SIG-M5 treated with dmso at 0.1 percent for 504 hours (cell line): ENCODE data around the gene NGB.

Experiments
- DNase-seq: peaks from one replicate; lab custom pipeline; 2025; ENCODE audit not compliant: unreplicated experiment; lab: John Stamatoyannopoulos, UW

Gene NGB

DNA sequence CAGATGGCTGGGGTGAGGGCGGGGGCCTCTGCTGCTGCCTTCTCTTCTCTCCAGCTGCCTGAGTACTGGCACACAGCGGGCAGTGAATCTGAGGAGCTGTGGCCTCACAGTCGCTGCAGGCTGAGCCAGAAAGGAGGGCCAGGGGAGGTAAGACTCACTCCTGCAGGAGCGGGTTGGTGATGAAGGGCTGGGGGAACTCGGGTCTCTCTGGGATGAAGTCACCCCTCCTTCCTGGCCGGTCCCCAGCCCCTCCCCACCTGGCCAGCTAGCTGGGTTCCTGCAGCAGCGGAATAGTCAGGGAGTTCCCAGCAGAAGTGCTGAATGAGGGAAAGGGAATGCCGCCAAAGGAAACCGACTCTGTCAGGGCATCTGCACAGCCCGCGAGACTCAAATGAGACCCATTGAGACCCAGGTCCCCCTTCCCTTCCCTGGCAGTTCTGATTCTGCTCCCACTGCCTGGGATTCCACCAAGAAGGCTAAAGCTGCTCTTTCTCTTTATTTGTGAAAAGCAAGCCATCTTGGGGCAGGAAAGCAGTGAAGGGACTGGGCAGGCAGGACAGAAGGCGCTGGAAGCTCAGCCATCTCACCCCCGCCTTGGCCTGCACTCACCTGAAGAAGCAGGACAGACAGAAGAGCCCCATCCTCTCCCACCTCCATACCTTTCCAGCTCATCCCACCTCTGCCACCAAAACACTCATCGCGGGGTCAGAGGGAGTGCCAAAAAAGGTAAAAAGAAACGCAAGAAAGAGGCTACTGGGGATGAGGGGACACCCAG lies 5.3 kb downstream of the NGB start:
- DNase-seq, result no peak

- no peak for DNase-seq
Observed at GRCh38 chr14:77265187-77265515, 5.9 kb downstream of the NGB start.

DNA sequence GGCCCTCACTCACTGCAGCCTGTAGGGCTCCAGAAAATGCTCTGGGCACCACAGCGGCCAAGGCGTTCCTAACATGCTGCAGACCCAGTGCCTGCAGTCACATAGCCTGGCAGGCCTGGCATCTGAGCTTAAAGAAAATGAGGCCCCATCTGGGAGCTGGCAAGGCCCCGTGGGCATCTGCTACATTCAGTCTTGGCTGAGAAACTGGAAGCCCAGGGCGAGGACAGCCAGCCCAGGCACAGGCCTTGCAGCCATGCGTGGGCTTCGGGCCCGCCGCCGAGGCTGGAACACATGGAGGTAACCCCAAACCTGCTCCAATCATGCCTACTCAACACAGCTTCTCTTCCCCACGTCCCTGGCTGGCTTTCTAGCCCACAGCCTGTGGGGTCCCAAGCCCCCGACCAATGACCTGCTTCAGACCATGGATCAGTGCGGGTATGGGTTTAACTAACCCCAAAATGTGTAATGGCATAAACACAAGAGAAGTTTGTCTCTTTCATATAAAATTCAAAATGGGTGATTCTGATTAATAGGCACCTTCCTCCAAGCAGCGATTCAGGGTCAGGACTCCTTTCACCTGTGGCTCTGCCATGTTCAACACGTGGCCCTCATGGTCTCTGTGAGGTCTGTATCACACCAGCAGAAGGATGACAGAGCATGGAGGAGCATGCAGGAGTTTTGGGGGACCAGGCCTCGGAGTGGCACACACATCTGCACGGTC lies 6.4 kb downstream of the NGB start:
- no peak for DNase-seq

DNA sequence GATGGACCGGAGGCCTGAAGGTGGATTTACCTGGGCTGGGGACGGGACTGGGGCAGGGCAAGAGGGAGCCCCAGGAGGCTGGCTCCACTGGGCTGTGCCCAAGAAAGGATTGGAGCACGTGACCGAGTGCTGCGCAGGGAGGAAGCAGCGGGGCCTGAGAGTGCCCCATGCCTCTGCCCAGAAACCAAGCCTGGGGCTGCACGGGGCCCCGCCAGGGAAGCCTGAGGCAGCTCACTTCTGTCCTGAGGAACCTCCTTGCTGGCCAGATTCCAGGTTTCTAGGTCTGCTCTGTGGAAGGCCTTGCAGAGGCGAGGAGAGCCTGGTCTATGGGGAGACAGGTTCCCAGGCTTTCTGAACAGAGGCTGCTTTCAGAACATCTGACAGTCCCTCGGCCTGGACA lies 10.4 kb downstream of the NGB start:
- DNase-seq, result no peak

DNA sequence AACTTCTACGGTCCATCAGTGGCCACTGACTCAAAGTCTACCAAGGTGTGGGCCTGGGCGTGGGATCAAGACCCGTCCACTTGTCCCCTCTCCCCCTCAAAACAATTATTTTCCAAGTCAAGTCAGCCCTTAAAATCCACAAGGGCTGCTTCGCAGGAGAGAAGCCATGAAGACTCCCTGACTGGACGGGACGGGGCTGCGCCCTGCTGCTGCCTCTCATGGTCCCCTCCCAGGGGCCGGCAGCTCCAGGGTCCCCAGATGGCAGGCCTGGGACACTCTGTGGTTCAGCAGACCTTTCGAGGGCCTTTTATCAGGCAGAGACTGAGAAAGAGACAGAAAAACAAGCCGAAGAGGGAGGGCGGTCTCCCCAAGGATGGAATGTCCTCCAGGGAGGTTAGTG lies 10.8 kb downstream of the NGB start:
- DNase-seq, result no peak

DNA sequence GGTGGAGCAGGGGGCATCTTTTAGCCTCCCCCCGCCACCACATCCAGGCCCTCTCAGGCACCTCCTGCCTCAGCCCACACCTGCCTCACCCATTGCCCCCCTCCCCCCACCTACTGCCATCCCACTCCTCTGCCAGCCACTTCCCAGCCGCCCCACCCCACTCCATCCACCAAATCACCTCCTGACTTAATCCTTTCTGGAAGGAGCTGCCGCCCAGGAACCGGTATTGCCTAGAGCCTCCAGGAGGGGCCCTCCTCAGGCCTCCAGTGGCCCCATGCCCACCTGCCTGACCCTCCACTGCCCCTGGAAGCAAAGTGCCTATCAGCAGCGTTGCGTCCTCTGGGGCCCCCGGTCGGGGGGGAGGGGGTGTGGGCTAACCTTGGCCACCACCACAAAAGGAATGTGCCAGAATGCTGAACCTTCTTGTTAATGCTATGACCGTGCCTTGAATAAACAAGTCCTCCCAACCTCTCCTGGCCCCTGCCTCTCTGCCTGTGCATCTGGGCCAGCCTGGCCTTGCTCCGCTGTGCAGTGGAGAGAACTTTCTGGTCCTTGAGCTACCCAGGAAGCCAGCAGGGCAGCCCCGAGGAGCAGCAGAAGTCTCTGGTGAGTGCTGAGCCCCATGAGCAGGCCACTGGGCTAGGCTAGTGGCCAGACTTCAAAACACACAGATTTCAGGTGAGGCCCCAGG lies 11.8 kb downstream of the NGB start:
- DNase-seq, result no peak

GRCh38 chr14:77258566-77258965 lies 12.4 kb downstream of the NGB start:
- no peak for DNase-seq

- no peak for DNase-seq
Observed at GRCh38 chr14:77257700-77258099, 13.3 kb downstream of the NGB start.

DNA sequence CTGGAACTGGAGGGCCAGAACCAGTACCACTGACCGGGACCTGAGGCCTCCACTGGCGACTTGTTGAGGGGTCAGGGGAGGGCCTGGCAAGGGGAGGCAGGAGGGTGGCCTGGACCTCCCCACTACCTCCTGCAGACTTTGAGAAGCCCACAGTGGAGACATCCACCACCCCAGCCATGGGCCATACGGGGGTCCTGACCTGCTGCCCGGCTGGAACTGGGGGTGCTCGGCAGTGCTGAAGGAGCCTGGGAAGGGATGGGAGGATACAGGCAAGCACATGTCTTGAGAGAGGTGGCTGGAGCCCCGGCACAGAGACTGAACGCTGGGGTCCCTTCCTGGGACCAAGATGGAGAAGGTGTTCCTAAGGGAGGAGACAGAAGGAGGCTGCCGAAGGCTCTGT lies 14.3 kb downstream of the NGB start:
- DNase-seq, result no peak

DNA sequence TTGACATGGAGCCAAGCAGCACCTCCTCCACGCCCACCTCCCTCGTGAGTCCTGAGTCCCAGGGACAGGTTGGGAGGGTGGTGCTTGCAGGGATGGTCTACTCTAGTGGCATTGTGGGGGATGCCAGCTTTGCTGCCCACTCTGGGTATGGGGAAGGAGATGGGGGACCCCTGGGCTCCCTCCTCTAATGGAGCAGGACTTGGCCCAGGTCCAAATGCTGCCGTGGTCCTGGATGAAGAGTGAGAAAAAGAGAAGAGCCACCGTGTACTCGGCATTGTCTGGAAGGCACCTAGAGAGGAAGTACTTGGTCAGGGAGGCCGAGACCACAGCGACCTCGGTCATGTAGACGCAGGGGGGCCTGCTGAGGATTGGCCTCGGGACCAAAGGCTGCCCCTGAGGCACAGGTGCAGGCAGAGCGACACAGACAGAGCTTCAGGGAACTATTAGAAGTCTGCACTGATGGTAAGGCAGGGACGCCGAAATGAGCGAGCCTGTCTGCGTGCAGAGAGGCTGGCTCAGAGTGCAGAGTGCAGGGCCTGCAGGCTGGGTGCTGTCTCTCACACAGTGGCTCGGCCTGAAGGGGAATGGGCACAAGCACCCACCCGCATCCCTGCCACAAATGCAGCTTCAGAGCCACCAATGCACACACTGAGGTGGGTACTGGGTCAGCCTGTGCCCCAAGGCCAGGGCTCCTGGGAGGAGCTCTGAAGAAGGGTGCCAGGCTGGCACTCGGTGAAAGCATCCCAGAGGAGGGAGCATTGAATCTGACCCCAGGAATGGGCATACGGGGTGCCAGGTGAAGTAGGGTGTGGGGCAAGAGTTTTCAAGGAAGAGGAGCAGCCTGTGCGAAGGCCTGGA lies 17.4 kb downstream of the NGB start:
- no peak for DNase-seq

DNA sequence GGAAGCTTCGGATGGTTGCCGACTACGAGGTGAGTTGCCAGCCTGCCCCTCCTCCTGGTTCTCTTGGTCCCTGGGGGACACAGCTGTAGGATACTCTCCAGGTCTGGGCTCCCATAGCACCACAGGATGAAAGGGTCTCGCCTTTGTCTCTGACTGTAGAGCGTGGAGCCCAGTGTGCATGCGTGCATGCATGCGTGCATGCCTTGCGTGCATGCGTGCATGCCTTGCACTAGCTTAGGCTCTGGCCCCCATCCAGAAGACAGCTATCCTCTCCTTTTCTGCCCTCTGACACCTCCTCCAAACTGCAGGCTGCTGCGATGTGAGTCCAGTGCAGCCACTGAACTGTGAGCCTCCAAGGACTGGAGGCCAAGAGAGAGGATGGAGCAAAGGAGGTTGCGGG lies 19.1 kb downstream of the NGB start:
- DNase-seq, result no peak

DNA sequence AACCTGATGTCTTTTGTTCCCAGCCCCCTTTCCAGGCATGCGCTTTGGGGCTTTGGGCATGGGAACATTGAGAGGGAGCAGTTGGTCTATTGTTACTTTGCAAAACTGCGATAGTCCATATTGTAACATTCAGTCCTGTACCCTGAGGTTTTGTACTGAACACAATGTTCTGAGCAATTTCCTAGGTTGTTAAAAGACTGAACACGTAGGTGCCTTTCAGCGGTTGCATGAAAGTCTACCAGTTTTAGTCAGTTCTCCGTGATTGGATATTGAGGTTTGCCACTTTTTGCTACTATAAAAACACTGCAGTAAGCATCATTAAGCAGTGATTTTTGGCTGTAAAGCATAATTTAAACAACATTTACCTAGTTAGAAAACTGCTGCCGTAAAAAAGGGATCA lies 20.1 kb downstream of the NGB start:
- no peak for DNase-seq

DNA sequence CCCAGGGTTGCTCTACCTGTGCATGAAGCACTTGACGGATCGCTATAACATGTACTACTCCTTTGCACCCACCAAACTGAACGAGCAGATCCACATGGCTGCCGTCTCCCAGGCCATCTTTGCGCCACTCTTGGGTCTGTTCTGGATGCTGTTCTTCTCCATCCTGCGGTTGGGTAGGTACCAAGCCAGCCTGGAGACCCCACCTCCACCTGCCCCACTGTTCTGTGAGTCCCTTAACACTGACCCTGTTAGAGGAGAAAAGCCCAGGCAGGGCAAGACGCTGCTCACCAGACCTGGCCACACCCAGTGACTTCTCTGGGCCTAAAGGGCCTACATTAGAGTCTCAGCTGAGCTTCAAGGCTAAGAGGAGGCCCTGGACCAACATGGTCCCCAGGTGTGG lies 21.7 kb downstream of the NGB start:
- DNase-seq, result no peak

GRCh38 chr14:77248666-77249065 lies 22.3 kb downstream of the NGB start:
- DNase-seq, result no peak

DNA sequence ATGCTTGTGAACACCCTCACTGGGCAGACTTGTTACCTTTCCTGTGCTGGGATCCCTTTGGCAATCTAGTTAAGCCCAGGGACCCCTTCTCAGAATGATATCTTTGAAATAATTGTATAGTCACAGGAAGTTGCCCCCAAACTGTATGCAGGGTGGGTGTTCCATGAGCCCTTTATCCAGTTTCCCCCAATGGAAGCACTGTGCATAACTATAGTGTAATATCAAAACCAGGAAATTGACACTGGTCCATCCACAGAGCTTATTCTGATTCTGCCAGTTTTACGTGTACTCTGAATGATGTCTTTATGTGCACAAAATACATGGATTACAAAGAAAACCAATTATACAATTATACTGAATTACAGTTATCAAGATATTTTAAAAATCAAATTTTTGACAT lies 24.2 kb downstream of the NGB start:
- DNase-seq, result no peak

GRCh38 chr14:77245820-77246219 lies 25.2 kb downstream of the NGB start:
- no peak for DNase-seq

DNA sequence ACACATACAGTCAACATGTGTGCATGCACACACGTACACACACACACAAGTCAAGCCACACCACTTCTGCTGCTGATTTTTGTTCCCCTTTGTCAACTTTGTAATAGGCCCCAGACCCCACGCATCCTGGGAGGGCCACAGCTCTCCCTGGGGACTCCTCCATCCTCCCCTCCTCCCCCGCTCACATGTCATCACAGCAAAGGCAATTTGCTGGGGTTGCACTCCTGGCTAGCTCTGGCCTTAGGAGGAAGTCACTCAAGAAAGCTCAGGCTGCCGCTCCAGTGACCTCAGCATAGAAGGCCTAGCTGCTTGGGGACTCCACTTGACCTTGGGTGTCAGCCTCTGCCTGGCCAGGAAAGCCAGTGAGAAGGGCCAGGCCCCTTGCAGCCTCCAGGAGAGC lies 27.2 kb downstream of the NGB start:
- no peak for DNase-seq

GRCh38 chr14:77242752-77243151 lies 28.3 kb downstream of the NGB start:
- DNase-seq, result no peak

DNA sequence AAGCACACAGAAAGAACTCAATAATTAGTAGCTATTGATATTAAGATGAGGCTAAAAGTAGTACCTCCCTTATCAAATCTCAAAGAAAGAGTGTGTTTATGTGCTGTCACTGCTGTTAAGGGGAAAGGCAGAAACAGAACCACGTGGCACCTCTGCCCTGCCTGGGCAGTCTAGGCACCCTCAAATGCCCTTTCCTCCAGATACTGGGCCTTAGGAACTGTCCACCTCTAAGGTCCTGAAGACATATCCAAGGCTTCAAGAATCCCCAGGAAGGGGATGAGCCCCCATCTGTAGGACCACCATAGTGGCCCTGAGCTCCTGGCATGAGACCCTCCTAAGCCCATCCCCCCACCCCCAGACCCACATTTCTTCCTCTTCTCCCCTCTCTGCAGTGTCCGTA lies 29.1 kb downstream of the NGB start:
- no peak for DNase-seq

DNA sequence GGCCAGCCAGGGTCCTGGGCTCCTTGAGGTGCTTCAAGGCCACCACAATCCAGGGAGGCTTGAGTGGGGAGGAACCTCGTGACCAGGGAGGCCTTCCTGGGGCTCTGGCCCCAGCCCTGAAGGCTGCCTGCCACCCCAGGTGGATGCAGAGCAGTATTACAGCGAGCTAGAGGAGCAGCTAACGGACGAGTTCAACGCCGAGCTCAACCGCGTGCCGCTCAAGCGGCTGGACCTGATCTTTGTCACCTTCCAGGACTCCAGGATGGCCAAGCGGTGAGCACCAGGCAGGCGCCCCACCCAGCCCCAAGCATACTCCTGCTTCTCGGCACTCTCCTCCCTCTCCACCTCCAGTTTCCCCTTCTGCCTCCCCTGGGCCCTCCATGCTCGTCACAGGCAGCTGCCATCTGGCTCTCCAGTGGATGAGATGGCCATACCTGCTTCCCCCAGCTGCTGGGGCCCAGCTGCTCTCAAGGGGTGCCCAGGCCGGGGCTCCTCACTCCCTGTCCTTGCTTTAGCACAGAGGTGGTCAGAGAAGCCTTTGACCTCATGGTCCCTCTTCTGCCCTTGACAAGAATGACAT lies 30.6 kb downstream of the NGB start:
- no peak for DNase-seq

- no peak for DNase-seq
Observed at GRCh38 chr14:77239412-77239811, 31.6 kb downstream of the NGB start.
